PFSK-1 (cell line): Measurements from ENCODE around the gene TJP2.

Experiments
- FOXP2 ChIP-seq: optimal IDR thresholded peaks from 2 replicates; pipeline ENCODE3; 2011; ENCODE audit warnings: borderline replicate concordance, control low read depth, inconsistent platforms; ENCODE audit not compliant: insufficient read depth; ENCODE audit errors: extremely low read length, extremely low read depth
- POLR2AphosphoS5 ChIP-seq: IDR thresholded peaks from 2 replicates; pipeline ENCODE4 v1.6.1; 2012; ENCODE audit warnings: low read depth, mild to moderate bottlenecking, control low read depth, low read length, moderate library complexity
- REST ChIP-seq, 2 experiments: IDR thresholded peaks; 2 replicates each; pipeline versions ENCODE4 v1.6.1 to v1.8.0; 2011 to 2012; ENCODE audit warnings: low read depth in 2 of 2, low read length in 2 of 2, control low read depth in 1 of 2, inconsistent platforms in 1 of 2, mild to moderate bottlenecking in 1 of 2, moderate library complexity in 1 of 2; ENCODE audit not compliant: insufficient read depth in 1 of 2
- SIN3A ChIP-seq: IDR thresholded peaks from 2 replicates; pipeline ENCODE4 v1.6.1; 2012; ENCODE audit warnings: mild to moderate bottlenecking, low read length, moderate library complexity, borderline replicate concordance; ENCODE audit not compliant: insufficient read depth
- TAF1 ChIP-seq: IDR thresholded peaks from 2 replicates; pipeline ENCODE4 v1.6.1; 2012; ENCODE audit warnings: low read length, control low read depth, borderline replicate concordance; ENCODE audit not compliant: insufficient read depth

Gene TJP2

GRCh38 chr9:69136185-69136584 is 37.9 kb upstream of the TJP2 start:
- no peak for TF ChIP-seq REST (IDR thresholded peaks at IDR 0.05; ENCODE audit: insufficient read depth in 1 of 2, low read depth in 2 of 2, low read length in 2 of 2)
- no peak for TF ChIP-seq POLR2AphosphoS5
- no peak for TF ChIP-seq SIN3A
- no peak for TF ChIP-seq TAF1
- no peak for TF ChIP-seq FOXP2

DNA sequence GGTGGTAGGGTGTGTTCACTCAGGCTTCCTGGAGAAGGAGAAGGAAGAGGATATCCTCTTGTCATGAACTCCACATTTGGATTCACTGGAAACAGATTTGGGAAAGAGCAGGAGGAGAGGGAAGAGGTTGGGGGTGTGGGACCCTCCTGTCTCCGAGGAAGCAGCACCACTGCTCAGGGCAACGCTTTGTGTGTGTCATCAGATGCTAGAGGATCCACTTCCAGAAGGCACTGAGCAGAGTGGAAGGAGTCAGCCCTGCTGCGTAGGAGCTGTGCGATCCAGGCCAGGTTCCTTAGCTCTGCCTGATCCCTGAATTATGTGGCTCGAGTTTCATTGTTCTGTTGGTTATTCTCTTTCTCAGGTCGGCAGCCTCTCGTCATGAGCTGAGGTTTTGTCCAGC is 37.3 kb upstream of the TJP2 start:
- TF ChIP-seq REST (IDR thresholded peaks at IDR 0.05; ENCODE audit: insufficient read depth in 1 of 2, low read depth in 2 of 2, low read length in 2 of 2), result no peak
- TF ChIP-seq FOXP2, result no peak
- TF ChIP-seq TAF1, result no peak
- TF ChIP-seq POLR2AphosphoS5, result no peak
- no peak for TF ChIP-seq SIN3A

GRCh38 chr9:69137311-69137710 is 36.8 kb upstream of the TJP2 start:
- TF ChIP-seq SIN3A (no peak), TAF1 (no peak), POLR2AphosphoS5 (no peak), REST (IDR thresholded peaks at IDR 0.05; ENCODE audit: insufficient read depth in 1 of 2, low read depth in 2 of 2, low read length in 2 of 2) (no peak)

GRCh38 chr9:69139596-69139995 is 34.5 kb upstream of the TJP2 start:
- TF ChIP-seq REST (IDR thresholded peaks at IDR 0.05; ENCODE audit: insufficient read depth in 1 of 2, low read depth in 2 of 2, low read length in 2 of 2) (no peak), TAF1 (no peak), SIN3A (no peak), POLR2AphosphoS5 (no peak), FOXP2 (no peak)

DNA sequence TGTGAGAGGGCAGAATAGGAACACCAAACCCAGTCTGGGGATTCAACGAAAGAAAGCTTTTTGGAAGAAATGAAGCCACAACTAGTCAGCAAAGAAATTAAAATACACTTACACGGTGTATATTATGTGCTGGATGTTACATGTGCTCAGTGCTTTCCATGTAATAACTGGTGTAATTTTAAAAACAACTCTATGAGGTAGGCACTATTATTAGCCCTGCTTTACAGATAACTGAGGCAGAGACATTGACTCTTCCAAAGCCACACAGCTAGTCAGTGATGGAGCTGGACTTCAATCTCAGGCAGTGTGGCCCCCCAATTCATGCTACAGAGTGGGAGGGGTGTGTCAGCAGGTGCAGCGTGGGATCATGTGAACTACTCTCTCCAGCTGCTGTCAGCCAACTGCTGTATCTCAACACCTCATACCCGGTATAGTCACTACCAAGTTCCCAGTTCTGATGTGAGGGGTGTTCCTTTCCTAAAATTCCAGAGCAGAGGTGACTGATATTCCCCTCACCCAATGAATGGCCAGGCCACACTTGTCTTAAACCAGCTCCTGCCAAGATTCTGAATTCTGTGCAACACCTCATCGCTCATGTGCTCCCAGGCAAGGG is 33.8 kb upstream of the TJP2 start:
- no peak for TF ChIP-seq FOXP2
- TF ChIP-seq POLR2AphosphoS5, result no peak
- TF ChIP-seq REST (IDR thresholded peaks at IDR 0.05; ENCODE audit: insufficient read depth in 1 of 2, low read depth in 2 of 2, low read length in 2 of 2), result no peak
- no peak for TF ChIP-seq SIN3A
- TF ChIP-seq TAF1, result no peak
